Temporal lobe (tissue), 2 donors: ENCODE data around the gene HAGHL. TPM values are rescaled to one million over a fixed set of nuclear protein-coding genes. Genes with fewer than 3 reads are reported as not detected.

Source experiments
- small RNA-seq: library from RNA; depleted of rRNA; stranded (forward); fragments of <200 nt; gene quantifications from one replicate; pipeline ENCODE3, GENCODE V24; 2014; ENCODE audit warnings: low replicate concordance
- total RNA-seq: library from RNA; depleted of rRNA; stranded (reverse); fragments of >200 nt; gene quantifications from one replicate; pipeline ENCODE4 v1.2.3, GENCODE V29; 2014

The HAGHL gene
- total RNA-seq, 1 donor from 2014 or later, result 9.6 TPM

Small RNA genes within 50 kb of the gene (small RNA-seq; reads per million reads assigned to genes)
- not detected for gene MIR662

Other genes with a start within 250 kb of the HAGHL start
- gene CAPN15, start 199.4 kb upstream of the HAGHL start, total RNA-seq, result 9.1 TPM
- not detected for gene PRR35, start 166.7 kb upstream of the HAGHL start, total RNA-seq
- gene NHLRC4, start 160.1 kb upstream of the HAGHL start, total RNA-seq, result 0.25 TPM
- gene PIGQ, start 157.1 kb upstream of the HAGHL start, total RNA-seq, result 22.1 TPM
- 20.9 TPM for gene RAB40C, start 137.0 kb upstream of the HAGHL start, total RNA-seq
- gene WFIKKN1, start 96.1 kb upstream of the HAGHL start, total RNA-seq, result 0.74 TPM
- 23.1 TPM for gene METTL26, start 90.8 kb upstream of the HAGHL start, total RNA-seq
- 9.3 TPM for gene MCRIP2, start 85.3 kb upstream of the HAGHL start, total RNA-seq
- gene WDR90, start 77.7 kb upstream of the HAGHL start, total RNA-seq, result 10.8 TPM
- 26.1 TPM for gene RHOT2, start 59.0 kb upstream of the HAGHL start, total RNA-seq
- 1.7 TPM for gene RHBDL1, start 51.4 kb upstream of the HAGHL start, total RNA-seq
- 37.9 TPM for gene STUB1, start 46.7 kb upstream of the HAGHL start, total RNA-seq
- gene JMJD8, start 42.8 kb upstream of the HAGHL start, total RNA-seq, result 15.5 TPM
- gene WDR24, start 36.7 kb upstream of the HAGHL start, total RNA-seq, result 3.7 TPM
- gene FBXL16, start 21.3 kb upstream of the HAGHL start, total RNA-seq, result 9.3 TPM
- gene METRN, start 12.0 kb upstream of the HAGHL start, total RNA-seq, result 6.9 TPM
- gene ANTKMT, start 6.0 kb upstream of the HAGHL start, total RNA-seq, result 12.3 TPM
- 2.5 TPM for gene CCDC78, start 663 bp upstream of the HAGHL start, total RNA-seq
- 32.2 TPM for gene CIAO3, start 13.9 kb downstream of the HAGHL start, total RNA-seq
- not detected for gene MSLN, start 33.6 kb downstream of the HAGHL start, total RNA-seq
- gene RPUSD1, start 61.3 kb downstream of the HAGHL start, total RNA-seq, result 9.6 TPM
- gene CHTF18, start 61.5 kb downstream of the HAGHL start, total RNA-seq, result 9.8 TPM
- gene GNG13, start 73.6 kb downstream of the HAGHL start, total RNA-seq, result not detected
- gene LMF1, start 243.9 kb downstream of the HAGHL start, total RNA-seq, result 10.6 TPM